HAP-1 (cell line): ENCODE data around the gene ATP2B2.

Experiments
- DNase-seq, 2 experiments: peaks; one replicate each; pipeline ENCODE4 v3.0.0-alpha.2; 2016 to 2020; ENCODE audit warnings: low spot score in 2 of 2
- H3K27me3 ChIP-seq: fragments of 250-450 bp; sonication (Bioruptor Pico); 2 replicates; pipeline ENCODE4 v1.5.1; 2020; ENCODE audit warnings: low read depth, mild to moderate bottlenecking, moderate library complexity
- H3K36me3 ChIP-seq: fragments of 250-450 bp; sonication (Bioruptor Pico); replicated peaks from 2 replicates; pipeline ENCODE4 v1.5.1; 2020; ENCODE audit warnings: mild to moderate bottlenecking
- H3K4me1 ChIP-seq: fragments of 250-450 bp; sonication (Bioruptor Pico); 2 replicates; pipeline ENCODE4 v1.5.1; 2020; ENCODE audit warnings: mild to moderate bottlenecking
- H3K4me3 ChIP-seq: fragments of 250-450 bp; sonication (Bioruptor Pico); 2 replicates; pipeline ENCODE4 v1.5.1; 2020; ENCODE audit warnings: mild to moderate bottlenecking, moderate library complexity
- H3K9me3 ChIP-seq: fragments of 250-450 bp; sonication (Bioruptor Pico); 2 replicates; pipeline ENCODE4 v1.5.1; 2020; ENCODE audit warnings: mild to moderate bottlenecking, moderate library complexity
- in situ Hi-C: fragments of 300-500 bp; cut with MboI; formaldehyde crosslinking; loops from 3 replicates; pipeline ENCODE4 v1.14.3; 2020; ENCODE audit warnings: low sequenced_read_pairs, inconsistent platforms, mixed read lengths

Gene ATP2B2

DNA sequence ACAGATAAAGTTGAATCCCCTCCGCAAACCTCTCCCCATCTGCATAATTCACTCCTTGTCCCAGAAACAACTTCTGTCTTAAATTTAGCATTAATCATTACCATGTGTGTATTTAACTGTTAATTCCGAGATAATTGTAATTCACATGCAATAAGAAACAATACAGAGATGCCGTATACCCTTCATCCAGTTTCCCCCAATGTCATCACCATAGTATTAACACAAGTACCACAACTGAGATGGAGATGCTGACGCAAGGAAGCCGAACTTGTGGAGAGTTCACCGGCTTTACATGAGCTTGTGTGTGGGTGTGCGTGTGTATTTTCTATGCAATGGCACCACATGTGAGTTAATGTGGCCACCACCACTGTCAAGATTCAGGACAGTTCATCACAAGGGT is 144.9 kb downstream of the ATP2B2 start:
- no peak overlapping the region for H3K4me3 ChIP-seq
- H3K27me3 ChIP-seq, result no peaks in the 10 kb centered on the region; the same call in 1 of the 2 replicates
- H3K36me3 ChIP-seq, result no peaks in the 10 kb centered on the region
- no peak for DNase-seq
- in situ Hi-C loops, result no loop called here
- H3K4me1 ChIP-seq, result no peaks in the 10 kb centered on the region
- no peaks in the 10 kb centered on the region for H3K9me3 ChIP-seq

DNA sequence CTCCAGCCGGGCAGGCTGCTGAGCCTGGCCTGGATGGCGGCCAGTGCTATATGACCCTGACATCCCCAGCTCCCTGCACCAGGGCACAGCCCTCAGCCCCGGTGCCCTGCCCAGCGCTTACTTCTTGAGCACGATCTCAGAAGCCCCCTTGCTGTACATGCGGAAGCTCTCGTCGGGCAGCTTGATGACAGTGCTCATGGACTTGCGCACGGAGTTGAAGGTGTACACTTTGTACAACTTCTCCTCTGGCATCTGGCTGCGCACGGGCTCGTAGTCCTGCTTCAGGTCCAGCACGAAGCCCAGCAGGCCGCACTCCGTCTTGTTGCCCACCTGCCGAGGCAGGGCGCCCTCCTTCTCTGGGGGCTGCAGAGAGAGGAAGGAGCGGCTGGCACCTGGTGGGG is 145.6 kb downstream of the ATP2B2 start:
- no peaks in the 10 kb centered on the region for H3K36me3 ChIP-seq
- H3K4me3 ChIP-seq, result no peak overlapping the region
- H3K9me3 ChIP-seq, result no peaks in the 10 kb centered on the region
- no peak for DNase-seq
- H3K4me1 ChIP-seq, result no peaks in the 10 kb centered on the region
- H3K27me3 ChIP-seq, result no peaks in the 10 kb centered on the region; the same call in none of the 2 replicates
- in situ Hi-C loops, result no loop called here

DNA sequence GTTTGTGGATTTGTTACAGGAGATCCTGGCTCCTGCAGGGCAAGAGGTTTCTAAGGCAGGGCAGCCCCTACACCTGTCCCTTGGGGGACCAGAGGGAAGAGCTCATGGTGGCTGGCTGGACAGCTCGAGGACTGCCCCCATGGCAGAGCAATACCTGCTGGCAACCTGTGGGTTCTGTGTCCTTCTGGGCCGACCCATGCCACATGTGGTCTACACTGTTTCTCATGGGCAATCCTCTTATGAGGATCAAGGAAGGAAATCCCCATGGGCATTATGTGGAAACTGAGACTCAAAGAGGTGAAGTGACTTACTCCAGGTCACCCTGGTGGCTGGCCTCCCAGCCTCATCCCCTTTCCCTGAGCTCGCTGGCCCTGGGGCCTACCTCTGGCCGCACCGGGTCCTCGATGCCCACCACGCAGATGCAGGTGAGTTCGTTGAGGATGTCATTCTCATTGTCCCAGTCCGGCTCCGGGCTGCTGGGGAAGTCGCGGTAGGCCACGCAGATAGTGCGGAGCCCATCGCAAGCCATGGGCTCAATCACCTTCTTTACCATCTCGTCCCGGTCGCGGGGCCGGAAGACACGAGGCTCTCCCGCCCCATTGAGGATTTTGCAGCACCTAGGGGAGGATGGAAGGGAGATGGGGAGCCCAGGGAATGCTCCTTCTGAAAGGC is 146.9 kb downstream of the ATP2B2 start:
- no peaks in the 10 kb centered on the region for H3K9me3 ChIP-seq
- H3K4me3 ChIP-seq, result no peak overlapping the region
- no peaks in the 10 kb centered on the region for H3K36me3 ChIP-seq
- peaks cover 10% of the 10 kb centered on the region for H3K27me3 ChIP-seq
- no peaks in the 10 kb centered on the region for H3K4me1 ChIP-seq
- in situ Hi-C loops, result no loop called here
- DNase-seq, result no peak

- DNase-seq, result no peak
- in situ Hi-C loops, result no loop called here
These were observed 147.6 kb downstream of the ATP2B2 start for GRCh38 chr3:10357592-10358308.

GRCh38 chr3:10357095-10357494 is 148.3 kb downstream of the ATP2B2 start:
- Histone ChIP-seq H3K4me1 (no peaks in the 10 kb centered on the region), H3K4me3 (no peak overlapping the region), H3K9me3 (no peaks in the 10 kb centered on the region), H3K36me3 (no peaks in the 10 kb centered on the region), H3K27me3 (peaks cover 13% of the 10 kb centered on the region)
- in situ Hi-C loops, result no loop called here
- DNase-seq, result no peak

More at GRCh38 chr3:10357592-10358308, 147.6 kb downstream of the ATP2B2 start:
- Histone ChIP-seq H3K4me1 (no peaks in the 10 kb centered on the region), H3K4me3 (no peak overlapping the region), H3K27me3 (peaks cover 13% of the 10 kb centered on the region), H3K36me3 (no peaks in the 10 kb centered on the region), H3K9me3 (no peaks in the 10 kb centered on the region)

GRCh38 chr3:10356461-10356981 is 148.9 kb downstream of the ATP2B2 start:
- H3K36me3 ChIP-seq, result no peaks in the 10 kb centered on the region
- H3K9me3 ChIP-seq, result no peaks in the 10 kb centered on the region
- peaks cover 13% of the 10 kb centered on the region for H3K27me3 ChIP-seq
- no peaks in the 10 kb centered on the region for H3K4me1 ChIP-seq
- in situ Hi-C loops, result no loop called here
- DNase-seq, result no peak
- no peak overlapping the region for H3K4me3 ChIP-seq

- H3K4me1 ChIP-seq, result no peaks in the 10 kb centered on the region
- H3K27me3 ChIP-seq, result peaks cover 13% of the 10 kb centered on the region
- in situ Hi-C loops, result no loop called here
- DNase-seq, result no peak
- no peak overlapping the region for H3K4me3 ChIP-seq
- no peaks in the 10 kb centered on the region for H3K9me3 ChIP-seq
- no peaks in the 10 kb centered on the region for H3K36me3 ChIP-seq
These were observed 150.9 kb downstream of the ATP2B2 start for GRCh38 chr3:10354361-10355015.

DNA sequence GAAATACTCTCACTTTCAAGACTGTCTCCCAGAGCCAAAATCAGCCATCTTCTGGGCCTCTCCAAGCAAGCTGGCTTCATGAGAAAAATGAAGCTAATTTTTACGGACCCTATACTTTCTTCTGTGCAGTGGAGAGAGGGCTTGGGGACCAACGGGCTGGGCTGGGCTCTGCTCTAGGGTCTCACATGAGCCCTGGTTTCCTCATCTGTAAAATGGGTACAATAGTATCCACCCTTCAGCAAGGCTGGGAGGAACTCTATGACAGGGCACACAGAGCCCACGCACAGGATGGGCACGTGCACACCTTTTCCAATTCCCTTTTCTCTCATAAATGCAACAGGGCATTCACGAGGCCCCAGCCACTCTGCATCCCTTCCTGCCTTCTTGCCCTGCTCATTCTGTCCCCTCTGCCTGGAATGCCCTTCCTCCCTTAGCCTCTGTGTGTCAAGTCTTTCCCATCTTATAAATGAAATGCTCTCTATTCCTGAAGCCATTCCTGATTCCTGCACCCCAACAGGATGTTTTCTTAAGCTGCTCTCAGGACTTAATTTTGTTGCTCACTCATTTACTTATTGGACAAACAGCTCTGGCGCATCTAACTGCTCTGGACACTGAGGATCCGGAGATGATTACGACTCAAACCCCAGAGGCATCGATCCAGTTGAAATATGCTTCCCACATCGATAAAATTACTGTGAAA is 151.6 kb downstream of the ATP2B2 start:
- in situ Hi-C loops, result no loop called here
- Histone ChIP-seq H3K4me3 (no peak overlapping the region), H3K36me3 (no peaks in the 10 kb centered on the region), H3K4me1 (no peaks in the 10 kb centered on the region), H3K27me3 (peaks cover 13% of the 10 kb centered on the region), H3K9me3 (no peaks in the 10 kb centered on the region)
- DNase-seq, result no peak

DNA sequence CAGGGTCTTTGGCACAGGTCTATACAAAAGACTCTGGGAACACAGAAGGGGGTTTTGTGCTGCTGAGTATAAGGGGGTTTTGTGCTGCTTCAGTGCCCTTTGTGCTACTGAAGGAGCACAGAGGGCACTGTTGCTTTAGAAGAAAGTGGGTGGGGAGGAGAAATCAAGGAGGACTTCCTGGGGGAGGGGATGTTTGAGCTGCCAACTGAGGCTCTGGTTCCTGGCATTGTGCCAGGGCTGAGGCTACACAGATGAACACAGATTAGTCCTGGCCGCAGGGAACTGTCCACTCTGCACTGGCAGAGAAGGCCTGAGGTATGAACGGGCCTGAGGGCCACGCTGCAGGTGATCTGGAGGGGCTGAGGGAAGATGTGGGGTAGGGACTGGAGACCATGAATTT is 152.2 kb downstream of the ATP2B2 start:
- H3K9me3 ChIP-seq, result no peaks in the 10 kb centered on the region
- in situ Hi-C loops, result no loop called here
- no peak for DNase-seq
- no peaks in the 10 kb centered on the region for H3K36me3 ChIP-seq
- no peaks in the 10 kb centered on the region for H3K4me1 ChIP-seq
- H3K27me3 ChIP-seq, result peaks cover 13% of the 10 kb centered on the region
- no peak overlapping the region for H3K4me3 ChIP-seq

DNA sequence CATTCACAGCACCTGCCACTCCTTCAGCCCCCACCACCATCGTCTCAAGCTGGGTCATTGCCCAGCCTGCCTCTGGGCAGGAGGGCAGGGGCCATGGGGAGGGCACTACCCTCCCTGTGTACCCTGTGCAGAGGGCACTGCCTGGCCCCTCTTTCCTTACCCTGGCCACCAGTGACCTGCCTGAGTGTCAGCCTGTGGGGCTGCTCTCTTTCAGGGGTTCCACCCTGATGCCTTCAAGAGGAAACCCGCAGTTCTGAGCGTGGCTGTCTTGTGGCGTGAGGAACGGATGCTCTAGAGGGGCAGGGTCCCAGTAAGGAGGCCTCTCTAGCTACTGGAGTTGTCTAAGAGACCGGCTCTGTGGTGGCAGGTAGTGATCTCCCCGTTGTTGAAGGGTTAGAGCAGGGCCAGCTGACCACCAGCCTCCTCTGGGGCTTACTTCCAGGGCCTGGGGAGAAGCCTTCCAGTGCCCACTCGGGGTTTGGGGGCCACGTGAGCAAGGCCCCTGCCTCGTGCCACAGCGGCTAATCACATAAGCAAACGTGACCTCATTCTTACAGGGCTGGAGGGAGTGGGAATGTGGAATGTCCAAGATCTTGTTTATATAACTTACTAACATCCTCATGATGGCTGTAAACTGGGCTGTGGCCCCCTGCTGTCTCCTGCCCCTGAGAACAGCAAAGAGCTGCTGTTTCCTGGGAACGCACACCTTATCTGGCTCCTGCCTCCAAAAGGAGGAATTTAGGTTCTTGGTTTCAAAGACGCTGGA is 153.1 kb downstream of the ATP2B2 start:
- in situ Hi-C loops, result no loop called here
- H3K9me3 ChIP-seq, result no peaks in the 10 kb centered on the region
- no peaks in the 10 kb centered on the region for H3K36me3 ChIP-seq
- peaks cover 13% of the 10 kb centered on the region for H3K27me3 ChIP-seq
- DNase-seq, result no peak
- no peak overlapping the region for H3K4me3 ChIP-seq
- no peaks in the 10 kb centered on the region for H3K4me1 ChIP-seq

GRCh38 chr3:10351013-10351735 is 154.2 kb downstream of the ATP2B2 start:
- Histone ChIP-seq H3K4me1 (no peaks in the 10 kb centered on the region), H3K36me3 (no peaks in the 10 kb centered on the region), H3K9me3 (no peaks in the 10 kb centered on the region), H3K27me3 (peaks cover 13% of the 10 kb centered on the region), H3K4me3 (no peak overlapping the region)
- in situ Hi-C loops, result no loop called here
- no peak for DNase-seq

DNA sequence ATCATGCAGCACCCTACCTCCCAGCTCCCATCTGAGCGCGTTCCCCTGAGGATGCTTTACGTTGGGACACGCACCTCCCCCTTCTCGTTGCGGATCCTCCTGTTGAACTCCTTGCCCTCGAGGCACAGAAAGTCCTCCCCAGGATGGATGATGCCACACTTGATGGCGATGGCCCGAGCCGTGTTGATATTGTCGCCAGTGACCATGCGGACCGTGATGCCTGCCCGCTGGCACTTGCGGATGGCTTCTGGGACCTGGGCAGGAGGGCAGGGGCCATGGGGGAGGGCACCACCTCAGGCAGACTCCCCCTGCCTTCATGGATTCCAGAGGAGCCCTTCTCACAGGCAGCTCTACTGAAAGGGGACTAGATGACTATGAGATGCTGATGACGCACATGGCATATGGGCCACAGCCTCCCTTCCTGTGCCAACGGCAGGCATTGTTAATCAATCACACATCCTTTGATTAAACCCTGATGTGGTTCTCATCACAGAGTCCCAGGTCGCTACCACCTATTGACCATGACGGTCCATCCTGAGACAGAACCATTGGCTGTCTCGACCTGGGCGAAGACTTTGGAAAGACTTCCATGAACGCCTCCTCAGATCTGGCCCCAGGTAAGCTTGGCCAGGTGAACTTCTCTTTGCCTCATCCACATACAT is 154.9 kb downstream of the ATP2B2 start:
- H3K27me3 ChIP-seq, result peaks cover 13% of the 10 kb centered on the region
- H3K4me3 ChIP-seq, result no peak overlapping the region
- no peaks in the 10 kb centered on the region for H3K4me1 ChIP-seq
- no peaks in the 10 kb centered on the region for H3K36me3 ChIP-seq
- in situ Hi-C loops, result no loop called here
- no peak for DNase-seq
- no peaks in the 10 kb centered on the region for H3K9me3 ChIP-seq
